ENCODE measurements around the gene TECTA. TPM values are rescaled to one million over a fixed set of nuclear protein-coding genes. Genes with fewer than 3 reads are reported as not detected.

TECTA gene
- polyA plus RNA-seq, 2 of the 4 experiments (the other 2 are of a cell fraction): 0.05 to 0.14 TPM

DNA sequence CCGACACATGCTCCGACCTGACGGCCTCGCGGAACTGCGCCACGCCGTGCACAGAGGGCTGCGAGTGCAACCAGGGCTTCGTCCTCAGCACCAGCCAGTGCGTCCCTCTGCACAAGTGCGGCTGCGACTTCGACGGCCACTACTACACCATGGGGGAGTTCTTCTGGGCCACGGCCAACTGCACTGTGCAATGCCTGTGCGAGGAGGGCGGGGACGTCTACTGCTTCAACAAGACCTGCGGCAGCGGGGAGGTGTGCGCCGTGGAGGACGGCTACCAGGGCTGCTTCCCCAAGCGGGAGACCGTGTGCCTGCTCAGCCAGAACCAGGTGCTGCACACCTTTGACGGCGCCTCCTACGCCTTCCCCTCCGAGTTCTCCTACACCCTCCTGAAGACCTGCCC, 26.8 kb downstream of the TECTA start:
- POLR2A ChIA-PET: no interaction called here
- H3K4me2 ChIP-seq: no peak overlapping the region
- peaks cover 5% of the 10 kb centered on the region; the same call in 2 of the 3 replicates for H3K9me3 ChIP-seq
- FAIRE-seq (no peak), DNase-seq (ENCODE audit: low read depth in 1 of 2, low spot score in 1 of 2) (no peak), ATAC-seq (no peak)
- CTCF ChIA-PET: no interaction called here
- no peak overlapping the region for H3K27ac ChIP-seq
- H3K4me1 ChIP-seq: no peaks in the 10 kb centered on the region
- 63% methylated on average over 3 of the region's 30 CpGs for WGBS (ENCODE audit: missing lambda C conversion rate)
- no peak overlapping the region for H3K4me3 ChIP-seq
- no peak for TF ChIP-seq RARB (CRISPR knock-in tag; IDR thresholded peaks at IDR 0.05)
- TF ChIP-seq MAFK (IDR thresholded peaks at IDR 0.05; ENCODE audit: partially characterized antibody): no peak
- TF ChIP-seq, protein P1, sequence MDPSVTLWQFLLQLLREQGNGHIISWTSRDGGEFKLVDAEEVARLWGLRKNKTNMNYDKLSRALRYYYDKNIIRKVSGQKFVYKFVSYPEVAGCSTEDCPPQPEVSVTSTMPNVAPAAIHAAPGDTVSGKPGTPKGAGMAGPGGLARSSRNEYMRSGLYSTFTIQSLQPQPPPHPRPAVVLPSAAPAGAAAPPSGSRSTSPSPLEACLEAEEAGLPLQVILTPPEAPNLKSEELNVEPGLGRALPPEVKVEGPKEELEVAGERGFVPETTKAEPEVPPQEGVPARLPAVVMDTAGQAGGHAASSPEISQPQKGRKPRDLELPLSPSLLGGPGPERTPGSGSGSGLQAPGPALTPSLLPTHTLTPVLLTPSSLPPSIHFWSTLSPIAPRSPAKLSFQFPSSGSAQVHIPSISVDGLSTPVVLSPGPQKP (IDR thresholded peaks at IDR 0.05; ENCODE audit: low read depth, low read length): no peak
- TF ChIP-seq USF2 (IDR thresholded peaks at IDR 0.05): no peak
- no peak for TF ChIP-seq MAX (IDR thresholded peaks at IDR 0.05)
- TF ChIP-seq TFCP2L1 (CRISPR knock-in tag; IDR thresholded peaks at IDR 0.05): no peak
- TF ChIP-seq TP53 (CRISPR knock-in tag; IDR thresholded peaks at IDR 0.05): no peak
- TF ChIP-seq, protein P2, sequence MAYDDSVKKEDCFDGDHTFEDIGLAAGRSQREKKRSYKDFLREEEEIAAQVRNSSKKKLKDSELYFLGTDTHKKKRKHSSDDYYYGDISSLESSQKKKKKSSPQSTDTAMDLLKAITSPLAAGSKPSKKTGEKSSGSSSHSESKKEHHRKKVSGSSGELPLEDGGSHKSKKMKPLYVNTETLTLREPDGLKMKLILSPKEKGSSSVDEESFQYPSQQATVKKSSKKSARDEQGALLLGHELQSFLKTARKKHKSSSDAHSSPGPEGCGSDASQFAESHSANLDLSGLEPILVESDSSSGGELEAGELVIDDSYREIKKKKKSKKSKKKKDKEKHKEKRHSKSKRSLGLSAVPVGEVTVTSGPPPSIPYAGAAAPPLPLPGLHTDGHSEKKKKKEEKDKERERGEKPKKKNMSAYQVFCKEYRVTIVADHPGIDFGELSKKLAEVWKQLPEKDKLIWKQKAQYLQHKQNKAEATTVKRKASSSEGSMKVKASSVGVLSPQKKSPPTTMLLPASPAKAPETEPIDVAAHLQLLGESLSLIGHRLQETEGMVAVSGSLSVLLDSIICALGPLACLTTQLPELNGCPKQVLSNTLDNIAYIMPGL (CRISPR knock-in tag; IDR thresholded peaks at IDR 0.05; ENCODE audit: borderline replicate concordance): no peak

GRCh38 chr11:121129362-121130340, 28.6 kb downstream of the TECTA start:
- TF ChIP-seq EHMT2 (IDR thresholded peaks at IDR 0.05; ENCODE audit: low read depth) (no peak), JUNB (IDR thresholded peaks at IDR 0.05) (no peak), USF2 (IDR thresholded peaks at IDR 0.05) (no peak), RAD21 (conservative IDR thresholded peaks at IDR 0.05 in 1 of 2, IDR thresholded peaks at IDR 0.05 in 1 of 2) (no peak), POLR2A (IDR thresholded peaks at IDR 0.05; ENCODE audit: low read length) (no peak), RNF2 (IDR thresholded peaks at IDR 0.05; ENCODE audit: borderline replicate concordance, low read depth) (no peak), RCOR1 (IDR thresholded peaks at IDR 0.05; ENCODE audit: low read depth, low read length) (no peak)
- TF ChIP-seq, protein P3, sequence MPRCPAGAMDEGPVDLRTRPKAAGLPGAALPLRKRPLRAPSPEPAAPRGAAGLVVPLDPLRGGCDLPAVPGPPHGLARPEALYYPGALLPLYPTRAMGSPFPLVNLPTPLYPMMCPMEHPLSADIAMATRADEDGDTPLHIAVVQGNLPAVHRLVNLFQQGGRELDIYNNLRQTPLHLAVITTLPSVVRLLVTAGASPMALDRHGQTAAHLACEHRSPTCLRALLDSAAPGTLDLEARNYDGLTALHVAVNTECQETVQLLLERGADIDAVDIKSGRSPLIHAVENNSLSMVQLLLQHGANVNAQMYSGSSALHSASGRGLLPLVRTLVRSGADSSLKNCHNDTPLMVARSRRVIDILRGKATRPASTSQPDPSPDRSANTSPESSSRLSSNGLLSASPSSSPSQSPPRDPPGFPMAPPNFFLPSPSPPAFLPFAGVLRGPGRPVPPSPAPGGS (IDR thresholded peaks at IDR 0.05): no peak
- ChIA-PET CTCF (interaction anchor here (0.9 to 1.0 kb wide), 2 partner anchors 18 to 261 kb away, joined by 3 read pairs; no protein-coding TSS in a partner anchor), POLR2A (no interaction called here)
- DNase-seq (ENCODE audit: low read depth in 1 of 2, low spot score in 1 of 2) (no peak), FAIRE-seq (no peak), ATAC-seq (no peak)
- H3K4me2 ChIP-seq: no peak overlapping the region
- no peak overlapping the region for H3K27ac ChIP-seq
- H3K9me3 ChIP-seq: no peaks in the 10 kb centered on the region
- 60% methylated on average over 19 of the region's 29 CpGs for WGBS (ENCODE audit: missing lambda C conversion rate)
- no peaks in the 10 kb centered on the region for H3K4me1 ChIP-seq
- H3K4me3 ChIP-seq: no peak overlapping the region
